ENCODE results near the gene ADAMTSL5. TPM values are rescaled to one million over a fixed set of nuclear protein-coding genes. Genes with fewer than 3 reads are reported as not detected.
A peak's percentile ranks its signal among the peaks of the same experiment; 100 is the strongest.
"Not testable (repeated sequence)": the region's sequence is repeated elsewhere in the genome, so short reads cannot be mapped to it uniquely, and the experiment has no call there.

ADAMTSL5 gene
- total RNA-seq, 1 donor from 2014 or later: not detected

DNA sequence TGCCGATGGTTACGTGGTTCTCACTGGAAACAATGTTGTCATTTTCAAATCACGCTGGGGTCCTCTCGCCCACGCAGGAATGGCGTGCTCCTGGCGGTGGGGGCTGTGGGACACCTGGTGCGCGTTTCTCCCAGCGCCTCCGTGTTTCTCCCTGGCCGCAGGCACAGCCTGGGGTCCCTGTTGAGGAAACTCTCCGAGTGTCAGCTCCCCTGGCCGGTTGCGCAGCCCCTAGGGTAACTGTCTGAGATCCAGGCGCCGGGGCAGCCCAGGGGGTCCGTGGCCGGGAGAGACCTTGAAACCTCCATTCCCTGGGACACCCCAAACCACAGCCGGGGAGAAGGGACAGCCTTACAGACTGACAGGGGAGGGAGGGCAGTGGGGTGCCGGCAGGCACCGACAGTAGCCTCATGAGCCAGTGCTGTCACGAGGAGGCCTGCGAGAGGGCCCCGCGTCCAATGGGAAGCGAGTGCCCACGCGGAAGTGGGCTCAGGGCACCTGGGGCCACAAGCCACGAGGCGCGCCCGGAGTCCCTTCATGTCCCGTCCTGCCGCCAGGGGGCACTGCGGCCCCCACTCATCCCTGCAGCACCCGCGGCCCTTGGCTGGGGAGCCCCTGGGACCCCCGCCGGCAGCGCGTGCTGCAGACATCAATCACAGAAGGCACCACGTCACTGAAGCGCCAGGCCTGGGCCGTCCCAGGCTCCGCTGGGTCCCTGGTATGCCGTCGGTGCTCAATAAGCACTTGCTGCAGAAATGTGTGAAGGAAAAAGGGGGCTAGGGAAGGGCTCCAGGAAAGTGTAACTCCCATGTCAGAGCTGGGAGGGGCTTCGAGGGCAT, 9.5 kb downstream of the ADAMTSL5 start:
- Mint-ChIP-seq H3K9me3 (no peaks in the 10 kb centered on the region), H3K27ac (no peak overlapping the region), H3K27me3 (peaks cover 30% of the 10 kb centered on the region), H3K36me3 (ENCODE audit: low read depth) (no peaks in the 10 kb centered on the region), H3K4me3 (no peak overlapping the region), H3K4me1 (peaks cover 9% of the 10 kb centered on the region)
- intact Hi-C loops (cut with micrococcal nuclease): no loop called here
- CTCF ChIA-PET: no interaction called here
- TF ChIP-seq, protein P1, sequence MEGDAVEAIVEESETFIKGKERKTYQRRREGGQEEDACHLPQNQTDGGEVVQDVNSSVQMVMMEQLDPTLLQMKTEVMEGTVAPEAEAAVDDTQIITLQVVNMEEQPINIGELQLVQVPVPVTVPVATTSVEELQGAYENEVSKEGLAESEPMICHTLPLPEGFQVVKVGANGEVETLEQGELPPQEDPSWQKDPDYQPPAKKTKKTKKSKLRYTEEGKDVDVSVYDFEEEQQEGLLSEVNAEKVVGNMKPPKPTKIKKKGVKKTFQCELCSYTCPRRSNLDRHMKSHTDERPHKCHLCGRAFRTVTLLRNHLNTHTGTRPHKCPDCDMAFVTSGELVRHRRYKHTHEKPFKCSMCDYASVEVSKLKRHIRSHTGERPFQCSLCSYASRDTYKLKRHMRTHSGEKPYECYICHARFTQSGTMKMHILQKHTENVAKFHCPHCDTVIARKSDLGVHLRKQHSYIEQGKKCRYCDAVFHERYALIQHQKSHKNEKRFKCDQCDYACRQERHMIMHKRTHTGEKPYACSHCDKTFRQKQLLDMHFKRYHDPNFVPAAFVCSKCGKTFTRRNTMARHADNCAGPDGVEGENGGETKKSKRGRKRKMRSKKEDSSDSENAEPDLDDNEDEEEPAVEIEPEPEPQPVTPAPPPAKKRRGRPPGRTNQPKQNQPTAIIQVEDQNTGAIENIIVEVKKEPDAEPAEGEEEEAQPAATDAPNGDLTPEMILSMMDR (IDR thresholded peaks at IDR 0.05): no peak
- ATAC-seq (ENCODE audit: low read depth) (no peak), DNase-seq (peak; percentile 52)
- POLR2A ChIA-PET: interaction anchor here (0.7 kb wide), 1 partner anchor 343 kb away, joined by 3 read pairs; no protein-coding TSS in a partner anchor

DNA sequence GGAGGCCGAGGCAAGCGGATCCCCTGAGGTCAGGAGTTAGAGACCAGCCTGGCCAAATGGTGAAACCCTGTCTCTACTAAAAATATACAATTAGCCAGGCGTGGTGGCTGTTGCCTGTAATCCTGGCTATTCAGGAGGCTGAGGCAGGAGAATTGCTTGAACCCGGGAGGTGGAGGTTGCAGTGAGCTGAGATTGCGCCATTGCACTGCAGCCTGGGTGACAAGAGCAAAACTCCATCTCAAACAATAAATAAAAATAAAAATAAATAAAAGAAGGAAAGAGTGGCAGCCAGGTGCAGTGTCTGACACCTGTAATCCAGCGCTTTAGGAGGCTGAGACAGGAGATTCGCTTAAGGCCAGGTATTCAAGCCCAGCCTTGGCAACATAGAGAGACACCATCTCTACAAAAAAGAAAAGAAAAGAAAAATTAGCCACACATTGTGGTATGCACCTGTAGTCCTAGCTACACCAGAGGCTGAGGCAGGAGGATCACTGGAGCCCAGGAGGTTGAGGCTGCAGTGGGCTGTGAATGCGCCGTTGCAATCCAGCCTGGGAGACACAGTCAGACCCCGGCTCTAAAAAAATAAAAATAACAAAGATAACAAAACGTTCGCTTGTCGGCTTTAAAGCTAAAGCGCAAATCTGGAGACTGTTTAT, 10.3 kb downstream of the ADAMTSL5 start:
- ATAC-seq (ENCODE audit: low read depth) (no peak), DNase-seq (no peak)
- CTCF ChIA-PET: no interaction called here
- H3K9me3 Mint-ChIP-seq: no peaks in the 10 kb centered on the region
- TF ChIP-seq, protein P1 (IDR thresholded peaks at IDR 0.05): no peak
- H3K4me1 Mint-ChIP-seq: peaks cover 4% of the 10 kb centered on the region
- no peaks in the 10 kb centered on the region for H3K36me3 Mint-ChIP-seq (ENCODE audit: low read depth)
- H3K27ac Mint-ChIP-seq: no peak overlapping the region
- intact Hi-C loops (cut with micrococcal nuclease): no loop called here
- H3K27me3 Mint-ChIP-seq: peaks cover 28% of the 10 kb centered on the region
- H3K4me3 Mint-ChIP-seq: no peak overlapping the region
- POLR2A ChIA-PET: interaction anchor here (0.7 kb wide), 1 partner anchor 343 kb away, joined by 3 read pairs; no protein-coding TSS in a partner anchor

DNA sequence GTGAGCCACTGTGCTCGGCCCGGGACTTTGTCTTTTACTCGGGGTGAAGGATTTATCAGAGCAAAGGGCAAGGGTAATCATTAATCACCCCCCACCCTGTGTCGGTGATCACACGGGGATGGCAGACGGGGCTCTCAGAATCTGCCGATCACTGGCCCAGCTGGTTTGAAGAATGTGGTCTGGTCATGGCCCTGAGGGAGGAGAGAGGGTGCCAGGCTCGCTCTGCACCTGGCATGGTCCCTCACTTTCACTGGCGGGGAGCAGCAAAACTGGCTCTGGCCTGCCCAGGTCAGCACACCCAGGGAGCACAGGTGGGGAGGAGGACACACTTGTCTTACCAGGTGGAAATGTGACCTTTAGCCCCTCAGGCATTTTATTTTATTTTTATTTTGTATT, 11.6 kb downstream of the ADAMTSL5 start:
- intact Hi-C loops (cut with micrococcal nuclease): no loop called here
- CTCF ChIA-PET: no interaction called here
- ATAC-seq (ENCODE audit: low read depth) (no peak), DNase-seq (no peak)
- Mint-ChIP-seq H3K4me1 (peaks cover under 1% of the 10 kb centered on the region), H3K36me3 (ENCODE audit: low read depth) (no peaks in the 10 kb centered on the region), H3K27ac (no peak overlapping the region), H3K27me3 (peaks cover 26% of the 10 kb centered on the region), H3K9me3 (no peaks in the 10 kb centered on the region), H3K4me3 (no peak overlapping the region)
- POLR2A ChIA-PET: no interaction called here
- TF ChIP-seq, protein P1 (IDR thresholded peaks at IDR 0.05): no peak

DNA sequence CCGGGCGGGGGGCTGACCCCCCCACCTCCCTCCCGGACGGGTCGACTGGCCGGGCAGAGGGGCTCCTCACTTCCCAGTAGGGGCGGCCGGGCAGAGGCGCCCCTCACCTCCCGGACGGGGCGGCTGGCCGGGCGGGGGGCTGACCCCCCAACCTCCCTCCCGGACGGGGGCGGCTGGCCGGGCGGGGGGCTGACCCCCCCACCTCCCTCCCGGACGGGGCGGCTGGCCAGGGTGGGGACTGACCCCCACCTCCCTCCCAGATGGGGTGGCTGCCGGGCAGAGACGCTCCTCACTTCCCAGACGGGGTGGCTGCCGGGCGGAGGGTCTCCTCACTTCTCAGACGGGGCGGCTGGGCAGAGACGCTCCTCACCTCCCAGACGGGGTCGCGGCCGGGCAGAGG, 13.6 kb downstream of the ADAMTSL5 start:
- peaks cover 14% of the 10 kb centered on the region for H3K27me3 Mint-ChIP-seq
- H3K27ac Mint-ChIP-seq; ATAC-seq (ENCODE audit: low read depth); CTCF ChIA-PET; H3K4me1 Mint-ChIP-seq; POLR2A ChIA-PET; DNase-seq; H3K36me3 Mint-ChIP-seq (ENCODE audit: low read depth); intact Hi-C loops (cut with micrococcal nuclease); H3K4me3 Mint-ChIP-seq; H3K9me3 Mint-ChIP-seq: not testable (repeated sequence)

GRCh38 chr19:1497578-1498235, 15.1 kb downstream of the ADAMTSL5 start:
- intact Hi-C loops (cut with micrococcal nuclease): no loop called here
- Mint-ChIP-seq H3K36me3 (ENCODE audit: low read depth) (no peaks in the 10 kb centered on the region), H3K27ac (no peak overlapping the region), H3K4me3 (no peak overlapping the region), H3K9me3 (no peaks in the 10 kb centered on the region), H3K27me3 (peaks cover 8% of the 10 kb centered on the region), H3K4me1 (no peaks in the 10 kb centered on the region)
- no peak for DNase-seq
- ChIA-PET POLR2A (interaction anchor here (0.6 to 0.7 kb wide), 3 partner anchors 85 to 566 kb away, joined by 4 to 6 read pairs (median 5); no protein-coding TSS in a partner anchor), CTCF (no interaction called here)
- TF ChIP-seq, protein P1 (IDR thresholded peaks at IDR 0.05): no peak
- ATAC-seq (ENCODE audit: low read depth): no peak

All from activated B cell treated with CpG ODN at 0.5 μM for 24 hours (primary cell).